ENCODE data around the gene HRH3. TPM values are rescaled to one million over a fixed set of nuclear protein-coding genes. Genes with fewer than 3 reads are reported as not detected.

HRH3 gene
- total RNA-seq, 1 donor from 2014 or later, result not detected

- no peak for DNase-seq (ENCODE audit: low spot score in 2 of 2, unreplicated experiment in 2 of 2)
- Mint-ChIP-seq H3K27ac (no peak overlapping the region), H3K4me1 (no peaks in the 10 kb centered on the region), H3K4me3 (no peak overlapping the region), H3K36me3 (peaks cover 23% of the 10 kb centered on the region), H3K27me3 (ENCODE audit: low read depth) (no peaks in the 10 kb centered on the region), H3K9me3 (no peaks in the 10 kb centered on the region)
- no peak for TF ChIP-seq CTCF (IDR thresholded peaks at IDR 0.05; ENCODE audit: unreplicated experiment)
Measured at GRCh38 chr20:62258499-62259293, 38.6 kb upstream of the HRH3 start.

GRCh38 chr20:62255976-62256375, 35.9 kb upstream of the HRH3 start:
- TF ChIP-seq CTCF (IDR thresholded peaks at IDR 0.05; ENCODE audit: unreplicated experiment), result no peak
- no peaks in the 10 kb centered on the region for H3K4me1 Mint-ChIP-seq
- no peak overlapping the region for H3K27ac Mint-ChIP-seq
- no peak overlapping the region for H3K4me3 Mint-ChIP-seq
- DNase-seq (ENCODE audit: low spot score in 2 of 2, unreplicated experiment in 2 of 2), result no peak
- H3K27me3 Mint-ChIP-seq (ENCODE audit: low read depth), result no peaks in the 10 kb centered on the region
- H3K9me3 Mint-ChIP-seq, result no peaks in the 10 kb centered on the region
- peaks cover 9% of the 10 kb centered on the region for H3K36me3 Mint-ChIP-seq

- Mint-ChIP-seq H3K4me3 (no peak overlapping the region), H3K9me3 (no peaks in the 10 kb centered on the region), H3K36me3 (peaks cover 9% of the 10 kb centered on the region), H3K27me3 (ENCODE audit: low read depth) (no peaks in the 10 kb centered on the region), H3K27ac (no peak overlapping the region), H3K4me1 (no peaks in the 10 kb centered on the region)
- no peak for TF ChIP-seq CTCF (IDR thresholded peaks at IDR 0.05; ENCODE audit: unreplicated experiment)
- DNase-seq (ENCODE audit: low spot score in 2 of 2, unreplicated experiment in 2 of 2), result no peak
Measured at GRCh38 chr20:62254021-62254724, 34.1 kb upstream of the HRH3 start.

- Mint-ChIP-seq H3K36me3 (peaks cover 9% of the 10 kb centered on the region), H3K27me3 (ENCODE audit: low read depth) (no peaks in the 10 kb centered on the region), H3K4me1 (no peaks in the 10 kb centered on the region), H3K4me3 (no peak overlapping the region), H3K27ac (no peak overlapping the region), H3K9me3 (no peaks in the 10 kb centered on the region)
- no peak for TF ChIP-seq CTCF (IDR thresholded peaks at IDR 0.05; ENCODE audit: unreplicated experiment)
- no peak for DNase-seq (ENCODE audit: low spot score in 2 of 2, unreplicated experiment in 2 of 2)
Measured at GRCh38 chr20:62253398-62253797, 33.3 kb upstream of the HRH3 start.

- Mint-ChIP-seq H3K36me3 (peaks cover 9% of the 10 kb centered on the region), H3K4me3 (no peak overlapping the region), H3K27me3 (ENCODE audit: low read depth) (no peaks in the 10 kb centered on the region), H3K27ac (no peak overlapping the region), H3K4me1 (no peaks in the 10 kb centered on the region), H3K9me3 (no peaks in the 10 kb centered on the region)
- DNase-seq (ENCODE audit: low spot score in 2 of 2, unreplicated experiment in 2 of 2), result no peak
- TF ChIP-seq CTCF (IDR thresholded peaks at IDR 0.05; ENCODE audit: unreplicated experiment), result no peak
Measured at GRCh38 chr20:62252342-62252966, 32.4 kb upstream of the HRH3 start.
